ENCODE results near the gene NUDT21. TPM values are rescaled to one million over a fixed set of nuclear protein-coding genes. Genes with fewer than 3 reads are reported as not detected.
A peak's percentile ranks its signal among the peaks of the same experiment; 100 is the strongest.

NUDT21 gene
- 97.6 TPM for total RNA-seq (2021; ENCODE audit: unreplicated experiment)
- polyA plus RNA-seq (2012; ENCODE audit: insufficient read length), result 52.4 TPM
- Bru-seq, nascent RNA, result percentile 82 among the genes with signal in this experiment
- BruChase-seq, experiment 1, labeled RNA remaining after a 2-hour chase, result percentile 93 among the genes with signal in this experiment
- BruChase-seq, experiment 2, labeled RNA remaining after a 6-hour chase, result percentile 97 among the genes with signal in this experiment
- long read RNA-seq, full-length matches to known transcripts, result 154 of 170 reads
- long read RNA-seq, partial matches to known transcripts, result 4 of 170 reads
- long read RNA-seq, other reads (novel, unspliced or antisense), result 12 of 170 reads

- TF ChIP-seq TCF7L2 (IDR thresholded peaks at IDR 0.05; ENCODE audit: low read depth, low read length) (no peak), REST (IDR thresholded peaks at IDR 0.05; ENCODE audit: insufficient read depth in 1 of 2, low read depth in 2 of 2, low read length in 1 of 2) (no peak), CTCF (IDR thresholded peaks at IDR 0.05) (no peak), POLR2AphosphoS5 (IDR thresholded peaks at IDR 0.05; ENCODE audit: low read depth, low read length) (peak; percentile 34; the same call in 1 of the 2 replicates), SIN3A (IDR thresholded peaks at IDR 0.05; ENCODE audit: borderline replicate concordance, insufficient read depth, low read depth, low read length) (0 out of 2 replicates have a peak, but pooled peaks have one; percentile 25)
- no TSS peak for BruUV-seq (replicated peaks)
- in situ Hi-C loops (cut with HindIII; ENCODE audit: low pct_unique_long_range_greater_than_20kb, low sequenced_read_pairs) (no loop called here), intact Hi-C loops (cut with micrococcal nuclease; ENCODE audit: unreplicated experiment) (no loop called here)
- ATAC-seq, result peak; percentile 99
- Histone ChIP-seq H3K27ac (ENCODE audit: low read length) (peak within 1 kb of the TSS; percentile 90), H3K36me3 (ENCODE audit: control insufficient read depth, insufficient read depth, low read length) (peaks cover 24% of the 10 kb centered on the region), H3K4me1 (ENCODE audit: control insufficient read depth, insufficient read depth, low read length) (peaks cover 19% of the 10 kb centered on the region), H3K27me3 (ENCODE audit: control insufficient read depth, insufficient read depth, low read length) (no peaks in the 10 kb centered on the region), H3K9me3 (ENCODE audit: control insufficient read depth, insufficient read depth, low read depth, low read length) (no peaks in the 10 kb centered on the region), H3K4me3 (ENCODE audit: low read depth in 2 of 2, low read length in 2 of 2) (peak within 1 kb of the TSS; percentile 75 to 94)
- ChIA-PET POLR2A (no interaction called here), CTCF (interaction anchor here (0.5 to 0.6 kb wide), 3 partner anchors 31 to 251 kb away, joined by 3 to 5 read pairs (median 3); no protein-coding TSS in a partner anchor)
- peak; percentile 87 for DNase-seq (ENCODE audit: low read depth, low spot score)
Measured at GRCh38 chr16:56450986-56451752, at the start of gene NUDT21, which contains the start of gene OGFOD1. TSS of gene NUDT21 (minus strand) at chr16:56451332. CDS start at chr16:56451202, 130 bp downstream. TSS of gene OGFOD1 (plus strand) at chr16:56451554. CDS start at chr16:56451613, 59 bp downstream.

GRCh38 chr16:56493815-56494214 lies 42.7 kb upstream of the NUDT21 start:
- ATAC-seq, result no peak
- Histone ChIP-seq H3K4me1 (ENCODE audit: control insufficient read depth, insufficient read depth, low read length) (no peaks in the 10 kb centered on the region), H3K36me3 (ENCODE audit: control insufficient read depth, insufficient read depth, low read length) (no peaks in the 10 kb centered on the region), H3K9me3 (ENCODE audit: control insufficient read depth, insufficient read depth, low read depth, low read length) (no peaks in the 10 kb centered on the region), H3K27me3 (ENCODE audit: control insufficient read depth, insufficient read depth, low read length) (no peaks in the 10 kb centered on the region), H3K4me3 (ENCODE audit: low read depth in 2 of 2, low read length in 2 of 2) (no peak overlapping the region), H3K27ac (ENCODE audit: low read length) (no peak overlapping the region)
- no peak for DNase-seq (ENCODE audit: low read depth, low spot score)
- ChIA-PET POLR2A (interaction anchor here (0.7 kb wide), 1 partner anchor 64 kb away, joined by 8 read pairs; no protein-coding TSS in a partner anchor), CTCF (no interaction called here)
- TF ChIP-seq TCF7L2 (IDR thresholded peaks at IDR 0.05; ENCODE audit: low read depth, low read length) (no peak), CTCF (IDR thresholded peaks at IDR 0.05) (no peak)
- in situ Hi-C loops (cut with HindIII; ENCODE audit: low pct_unique_long_range_greater_than_20kb, low sequenced_read_pairs), result no loop called here
- intact Hi-C loops (cut with micrococcal nuclease; ENCODE audit: unreplicated experiment), result no loop called here
- no TSS peak for BruUV-seq (replicated peaks)
